ENCODE measurements around the gene MAGOHB.

GRCh38 chr12:10558301-10558700, 55.1 kb downstream of the MAGOHB start:
- TF ChIP-seq TCF7L2 (IDR thresholded peaks at IDR 0.05; ENCODE audit: low read depth, low read length) (no peak), SIN3A (IDR thresholded peaks at IDR 0.05; ENCODE audit: borderline replicate concordance, insufficient read depth, low read depth, low read length) (no peak)
- TF ChIP-seq, protein P1, sequence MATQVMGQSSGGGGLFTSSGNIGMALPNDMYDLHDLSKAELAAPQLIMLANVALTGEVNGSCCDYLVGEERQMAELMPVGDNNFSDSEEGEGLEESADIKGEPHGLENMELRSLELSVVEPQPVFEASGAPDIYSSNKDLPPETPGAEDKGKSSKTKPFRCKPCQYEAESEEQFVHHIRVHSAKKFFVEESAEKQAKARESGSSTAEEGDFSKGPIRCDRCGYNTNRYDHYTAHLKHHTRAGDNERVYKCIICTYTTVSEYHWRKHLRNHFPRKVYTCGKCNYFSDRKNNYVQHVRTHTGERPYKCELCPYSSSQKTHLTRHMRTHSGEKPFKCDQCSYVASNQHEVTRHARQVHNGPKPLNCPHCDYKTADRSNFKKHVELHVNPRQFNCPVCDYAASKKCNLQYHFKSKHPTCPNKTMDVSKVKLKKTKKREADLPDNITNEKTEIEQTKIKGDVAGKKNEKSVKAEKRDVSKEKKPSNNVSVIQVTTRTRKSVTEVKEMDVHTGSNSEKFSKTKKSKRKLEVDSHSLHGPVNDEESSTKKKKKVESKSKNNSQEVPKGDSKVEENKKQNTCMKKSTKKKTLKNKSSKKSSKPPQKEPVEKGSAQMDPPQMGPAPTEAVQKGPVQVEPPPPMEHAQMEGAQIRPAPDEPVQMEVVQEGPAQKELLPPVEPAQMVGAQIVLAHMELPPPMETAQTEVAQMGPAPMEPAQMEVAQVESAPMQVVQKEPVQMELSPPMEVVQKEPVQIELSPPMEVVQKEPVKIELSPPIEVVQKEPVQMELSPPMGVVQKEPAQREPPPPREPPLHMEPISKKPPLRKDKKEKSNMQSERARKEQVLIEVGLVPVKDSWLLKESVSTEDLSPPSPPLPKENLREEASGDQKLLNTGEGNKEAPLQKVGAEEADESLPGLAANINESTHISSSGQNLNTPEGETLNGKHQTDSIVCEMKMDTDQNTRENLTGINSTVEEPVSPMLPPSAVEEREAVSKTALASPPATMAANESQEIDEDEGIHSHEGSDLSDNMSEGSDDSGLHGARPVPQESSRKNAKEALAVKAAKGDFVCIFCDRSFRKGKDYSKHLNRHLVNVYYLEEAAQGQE (IDR thresholded peaks at IDR 0.05; ENCODE audit: insufficient read depth in 1 of 2, low read depth in 2 of 2, low read length in 1 of 2) = no peak
- TF ChIP-seq, protein P2, sequence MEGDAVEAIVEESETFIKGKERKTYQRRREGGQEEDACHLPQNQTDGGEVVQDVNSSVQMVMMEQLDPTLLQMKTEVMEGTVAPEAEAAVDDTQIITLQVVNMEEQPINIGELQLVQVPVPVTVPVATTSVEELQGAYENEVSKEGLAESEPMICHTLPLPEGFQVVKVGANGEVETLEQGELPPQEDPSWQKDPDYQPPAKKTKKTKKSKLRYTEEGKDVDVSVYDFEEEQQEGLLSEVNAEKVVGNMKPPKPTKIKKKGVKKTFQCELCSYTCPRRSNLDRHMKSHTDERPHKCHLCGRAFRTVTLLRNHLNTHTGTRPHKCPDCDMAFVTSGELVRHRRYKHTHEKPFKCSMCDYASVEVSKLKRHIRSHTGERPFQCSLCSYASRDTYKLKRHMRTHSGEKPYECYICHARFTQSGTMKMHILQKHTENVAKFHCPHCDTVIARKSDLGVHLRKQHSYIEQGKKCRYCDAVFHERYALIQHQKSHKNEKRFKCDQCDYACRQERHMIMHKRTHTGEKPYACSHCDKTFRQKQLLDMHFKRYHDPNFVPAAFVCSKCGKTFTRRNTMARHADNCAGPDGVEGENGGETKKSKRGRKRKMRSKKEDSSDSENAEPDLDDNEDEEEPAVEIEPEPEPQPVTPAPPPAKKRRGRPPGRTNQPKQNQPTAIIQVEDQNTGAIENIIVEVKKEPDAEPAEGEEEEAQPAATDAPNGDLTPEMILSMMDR (IDR thresholded peaks at IDR 0.05) = no peak
